ENCODE measurements around the gene TMEM231. TPM values are rescaled to one million over a fixed set of nuclear protein-coding genes. Genes with fewer than 3 reads are reported as not detected.
A peak's percentile ranks its signal among the peaks of the same experiment; 100 is the strongest.

The TMEM231 gene
- total RNA-seq, 1 experiment from 2014 or later, result 9.7 TPM

DNA sequence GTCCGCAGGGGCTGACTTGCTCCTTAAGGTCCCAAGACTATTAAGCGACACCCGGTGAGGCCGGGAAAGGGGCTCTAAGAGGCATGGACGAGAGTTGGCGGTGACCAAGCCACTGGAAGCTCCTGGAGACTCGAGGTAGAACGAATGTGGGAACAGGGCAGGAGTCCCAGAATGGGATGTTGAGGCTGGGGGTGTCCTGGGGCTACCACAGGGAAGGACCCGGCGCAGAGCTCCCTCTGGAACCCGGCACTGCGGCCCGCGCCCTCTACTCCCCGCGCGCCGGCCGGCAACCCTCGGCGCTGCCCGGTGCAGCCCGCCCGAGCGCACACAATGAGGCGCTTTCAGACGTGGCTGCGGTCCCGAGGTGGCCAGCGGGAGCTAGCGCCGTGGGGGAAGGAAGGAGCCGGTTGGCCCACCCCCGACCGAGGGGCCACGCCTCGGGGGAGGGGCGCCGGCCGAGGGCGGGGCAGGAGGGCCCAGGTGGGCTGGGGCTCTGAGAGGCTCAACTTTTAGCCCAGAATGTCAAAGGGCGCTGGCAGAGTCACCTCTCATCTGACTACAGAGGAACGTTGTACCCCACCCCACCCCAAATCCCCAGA lies 60.9 kb downstream of the TMEM231 start, which contains the start of gene CHST6:
Gene CHST6, minus strand, starts transcription at position 366 of the 599 bp plus-strand sequence. CDS start 15,613 bp downstream, outside the sequence.
- Histone ChIP-seq H3K9ac (ENCODE audit: low read length) (peak within 1 kb of the TSS; percentile 76), H3K4me1 (ENCODE audit: control insufficient read depth in 1 of 2, insufficient read depth in 2 of 2, low read length in 2 of 2) (peaks cover 25 to 41% of the 10 kb centered on the region in 2 experiments), H3K27ac (ENCODE audit: low read depth, low read length) (peak within 1 kb of the TSS; percentile 30; the same call in 1 of the 2 replicates), H4K20me1 (ENCODE audit: insufficient read depth) (no peaks in the 10 kb centered on the region), H3K36me3 (ENCODE audit: control insufficient read depth in 1 of 2, insufficient read depth in 2 of 2, low read length in 2 of 2) (no peaks in the 10 kb centered on the region), H3K4me2 (ENCODE audit: low read length) (peak within 1 kb of the TSS; percentile 94), H3K4me3 (replicated peaks in 1 of 2; ENCODE audit: low read depth in 1 of 2, low read length in 2 of 2) (peak within 1 kb of the TSS; percentile 50 to 70), H3K9me3 (ENCODE audit: control insufficient read depth in 1 of 2, insufficient read depth in 1 of 2, low read depth in 1 of 2, low read length in 2 of 2) (no peaks in the 10 kb centered on the region), H2AFZ (ENCODE audit: low read depth, low read length, poor library complexity, severe bottlenecking) (no peak within 1 kb of the TSS), H3K27me3 (ENCODE audit: insufficient read depth, low read length) (no peaks in the 10 kb centered on the region), H3K79me2 (ENCODE audit: insufficient read depth, low read length) (peaks cover 5% of the 10 kb centered on the region; the same call in 1 of the 2 replicates), H3K9me2 (ENCODE audit: insufficient read depth) (no peaks in the 10 kb centered on the region)
- RAD21 ChIA-PET (ENCODE audit: low non-redundant PET in 1 of 2, low total read pairs in 2 of 2, uncharacterized antibody in 2 of 2, unreplicated experiment in 2 of 2), result interaction anchor here in 1 of 2 experiments (0.6 kb wide), 1 partner anchor 22 kb away, joined by 3 read pairs; no protein-coding TSS in a partner anchor
- intact Hi-C loops (cut with micrococcal nuclease), result no loop called here
- peak; percentile 93 for ATAC-seq
- no TSS peak for BruUV-seq (replicated peaks)
- TF ChIP-seq SP1 (IDR thresholded peaks at IDR 0.05; ENCODE audit: low read depth) (no peak), POLR2A (IDR thresholded peaks at IDR 0.05; ENCODE audit: borderline replicate concordance, extremely low read depth, insufficient read depth, insufficient read length) (peak; percentile 67), ZBTB33 (IDR thresholded peaks at IDR 0.05; ENCODE audit: extremely low read depth, insufficient replicate concordance, low read length) (no peak), ELF1 (IDR thresholded peaks at IDR 0.05; ENCODE audit: borderline replicate concordance, low read depth) (no peak), EZH2 (IDR thresholded peaks at IDR 0.05) (no peak), POLR2AphosphoS5 (IDR thresholded peaks at IDR 0.05; ENCODE audit: low read depth, low read length) (peak; percentile 86), ZFX (IDR thresholded peaks at IDR 0.05) (no peak), ZNF274 (IDR thresholded peaks at IDR 0.05; ENCODE audit: low read depth, low read length) (no peak), YY1 (IDR thresholded peaks at IDR 0.05; ENCODE audit: extremely low read depth, insufficient replicate concordance, low read depth, low read length) (no peak), FOSL1 (IDR thresholded peaks at IDR 0.05; ENCODE audit: low read depth) (no peak), EZH2phosphoT487 (IDR thresholded peaks at IDR 0.05; ENCODE audit: borderline replicate concordance) (no peak), CBX3 (IDR thresholded peaks at IDR 0.05; ENCODE audit: low read depth) (no peak), TCF7L2 (IDR thresholded peaks at IDR 0.05; ENCODE audit: borderline replicate concordance, extremely low read depth, insufficient read depth, insufficient read length) (no peak), MAX (IDR thresholded peaks at IDR 0.05) (no peak; the same call in 1 of the 2 replicates), RAD21 (IDR thresholded peaks at IDR 0.05; ENCODE audit: low read depth) (no peak)
- TF ChIP-seq, protein P1, sequence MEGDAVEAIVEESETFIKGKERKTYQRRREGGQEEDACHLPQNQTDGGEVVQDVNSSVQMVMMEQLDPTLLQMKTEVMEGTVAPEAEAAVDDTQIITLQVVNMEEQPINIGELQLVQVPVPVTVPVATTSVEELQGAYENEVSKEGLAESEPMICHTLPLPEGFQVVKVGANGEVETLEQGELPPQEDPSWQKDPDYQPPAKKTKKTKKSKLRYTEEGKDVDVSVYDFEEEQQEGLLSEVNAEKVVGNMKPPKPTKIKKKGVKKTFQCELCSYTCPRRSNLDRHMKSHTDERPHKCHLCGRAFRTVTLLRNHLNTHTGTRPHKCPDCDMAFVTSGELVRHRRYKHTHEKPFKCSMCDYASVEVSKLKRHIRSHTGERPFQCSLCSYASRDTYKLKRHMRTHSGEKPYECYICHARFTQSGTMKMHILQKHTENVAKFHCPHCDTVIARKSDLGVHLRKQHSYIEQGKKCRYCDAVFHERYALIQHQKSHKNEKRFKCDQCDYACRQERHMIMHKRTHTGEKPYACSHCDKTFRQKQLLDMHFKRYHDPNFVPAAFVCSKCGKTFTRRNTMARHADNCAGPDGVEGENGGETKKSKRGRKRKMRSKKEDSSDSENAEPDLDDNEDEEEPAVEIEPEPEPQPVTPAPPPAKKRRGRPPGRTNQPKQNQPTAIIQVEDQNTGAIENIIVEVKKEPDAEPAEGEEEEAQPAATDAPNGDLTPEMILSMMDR (IDR thresholded peaks at IDR 0.05 in 2 of 3, conservative IDR thresholded peaks at IDR 0.05 in 1 of 3; ENCODE audit: borderline replicate concordance in 1 of 3, insufficient read depth in 1 of 3, low read depth in 2 of 3, low read length in 2 of 3), result no peak
- TF ChIP-seq, protein P2, sequence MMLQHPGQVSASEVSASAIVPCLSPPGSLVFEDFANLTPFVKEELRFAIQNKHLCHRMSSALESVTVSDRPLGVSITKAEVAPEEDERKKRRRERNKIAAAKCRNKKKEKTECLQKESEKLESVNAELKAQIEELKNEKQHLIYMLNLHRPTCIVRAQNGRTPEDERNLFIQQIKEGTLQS (IDR thresholded peaks at IDR 0.05), result no peak
- POLR2A ChIA-PET, result interaction anchor here (0.6 to 1.5 kb wide), 4 partner anchors 10 to 22 kb away, joined by 3 to 7 read pairs (median 4); no protein-coding TSS in a partner anchor
- CTCF ChIA-PET, result interaction anchor here (1.3 to 1.8 kb wide), 2 partner anchors 22 to 30 kb away, joined by 3 to 11 read pairs; no protein-coding TSS in a partner anchor
- no peak for DNase-seq (ENCODE audit: low read depth, low spot score)
